Measurements from ENCODE around the gene BTBD8.
"Not testable (repeated sequence)": the region's sequence is repeated elsewhere in the genome, so short reads cannot be mapped to it uniquely, and the experiment has no call there.

The BTBD8 gene

DNA sequence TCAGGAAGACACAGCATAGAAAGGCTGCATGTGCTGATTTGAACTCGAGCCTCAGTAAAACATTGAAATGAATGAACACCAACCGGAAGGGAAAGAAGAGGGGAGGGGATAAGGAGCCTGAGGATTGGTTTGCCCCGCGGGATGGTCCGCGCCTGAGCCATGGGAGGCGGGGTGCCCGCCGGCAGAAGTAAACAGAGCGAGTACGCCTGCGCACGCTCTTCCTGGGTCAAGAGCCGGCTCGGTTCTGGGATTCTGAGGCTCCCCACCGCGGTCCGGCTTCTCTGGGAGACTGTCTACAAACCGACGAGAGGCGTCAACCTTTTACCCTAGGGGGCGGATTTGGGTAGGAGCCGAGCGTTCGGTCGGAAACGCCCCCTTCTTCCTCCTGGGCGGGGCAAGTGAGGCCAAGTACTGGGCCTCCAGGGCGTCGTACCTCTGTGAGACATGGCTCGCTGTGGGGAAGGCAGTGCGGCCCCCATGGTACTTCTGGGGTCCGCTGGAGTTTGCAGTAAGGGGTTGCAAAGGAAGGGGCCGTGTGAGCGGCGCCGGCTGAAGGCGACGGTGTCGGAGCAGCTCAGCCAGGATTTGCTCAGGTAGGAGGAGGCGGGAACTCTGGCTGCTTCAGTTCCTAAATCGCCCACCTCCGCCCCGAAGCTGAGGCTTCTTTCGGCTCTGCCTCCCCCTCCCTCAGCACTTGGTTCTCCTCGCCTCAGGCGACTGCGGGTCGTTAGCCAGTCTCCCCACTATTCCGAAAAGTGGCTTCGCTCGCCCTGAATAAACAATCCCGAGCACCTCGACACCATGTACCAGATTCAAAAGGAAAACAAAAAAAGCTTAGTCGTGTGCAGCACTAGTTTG is at the start of gene BTBD8:
TSS of gene BTBD8 (plus strand) at position 218 of the 858 bp plus-strand sequence. CDS start at position 445, 227 bp downstream.
- DNase-seq (ENCODE audit: low read depth) = peak; percentile 77

DNA sequence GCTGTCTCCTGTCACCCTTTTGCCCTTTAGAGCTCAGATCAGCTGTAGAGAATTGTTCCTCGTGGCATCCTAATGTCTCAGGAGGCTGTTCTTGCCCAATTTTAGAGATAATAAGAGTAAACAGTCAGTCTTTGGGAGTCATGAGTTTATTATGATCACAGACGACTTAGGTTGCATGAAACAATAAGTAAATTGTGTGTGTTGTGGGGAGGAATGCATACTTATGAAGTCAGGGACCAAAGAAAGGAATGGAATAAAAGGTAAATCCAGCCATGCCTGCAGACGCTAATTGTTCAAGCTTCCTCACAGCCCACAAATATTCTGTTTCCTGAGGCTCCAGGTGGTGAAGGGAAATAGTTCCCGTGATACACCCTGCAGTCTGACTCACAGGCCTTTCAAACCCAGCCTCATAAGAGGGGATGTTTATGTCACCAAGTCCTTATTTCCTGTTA is 49.5 kb upstream of the BTBD8 start:
- DNase-seq (ENCODE audit: low read depth) = no peak

GRCh38 chr1:92031281-92032110 is 48.6 kb upstream of the BTBD8 start:
- no peak for DNase-seq (ENCODE audit: low read depth)

- no peak for DNase-seq (ENCODE audit: low read depth)
Observed at GRCh38 chr1:92037400-92037799, 42.7 kb upstream of the BTBD8 start.

- DNase-seq (ENCODE audit: low read depth) = no peak
Observed at GRCh38 chr1:92038695-92039346, 41.3 kb upstream of the BTBD8 start.

DNA sequence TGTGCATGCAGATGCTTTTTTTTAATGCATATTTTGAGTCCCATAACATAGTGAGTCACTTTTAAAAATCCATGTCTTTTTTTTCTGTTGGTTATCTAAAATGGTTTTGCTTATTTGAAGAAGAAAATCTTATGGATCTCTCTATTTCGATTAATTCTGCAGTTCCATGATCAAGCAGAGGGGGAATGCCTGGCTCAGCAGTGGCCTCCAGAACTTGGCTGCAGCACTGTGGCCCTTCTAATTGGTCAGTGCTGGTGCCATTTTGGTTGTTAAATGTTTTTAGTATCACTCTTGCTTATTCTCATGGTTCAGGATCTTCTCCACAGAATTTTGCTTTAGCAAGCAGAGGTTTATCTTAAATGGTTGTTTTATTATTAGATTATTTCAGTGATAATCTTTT is 39.2 kb upstream of the BTBD8 start:
- DNase-seq (ENCODE audit: low read depth) = no peak

DNA sequence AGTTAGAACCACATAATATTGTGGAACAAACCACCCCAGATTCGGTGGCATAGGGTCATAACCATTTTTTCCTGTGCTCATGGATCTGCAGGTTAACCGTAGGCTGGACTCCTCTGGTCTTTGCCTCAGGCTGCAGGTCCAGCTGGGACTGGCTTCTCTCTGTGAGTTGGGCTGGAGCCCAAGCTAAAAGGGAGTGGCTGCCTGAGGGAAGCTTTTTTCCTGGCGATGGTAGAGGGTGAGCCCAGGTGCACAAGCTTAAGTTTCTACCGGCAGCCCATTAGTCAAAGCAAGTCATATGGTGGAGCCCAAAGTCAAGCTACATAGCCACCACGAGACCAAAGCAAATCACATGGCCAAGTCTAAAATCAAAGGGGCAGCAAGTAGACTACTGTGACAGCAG is 36.5 kb upstream of the BTBD8 start:
- no peak for DNase-seq (ENCODE audit: low read depth)

DNA sequence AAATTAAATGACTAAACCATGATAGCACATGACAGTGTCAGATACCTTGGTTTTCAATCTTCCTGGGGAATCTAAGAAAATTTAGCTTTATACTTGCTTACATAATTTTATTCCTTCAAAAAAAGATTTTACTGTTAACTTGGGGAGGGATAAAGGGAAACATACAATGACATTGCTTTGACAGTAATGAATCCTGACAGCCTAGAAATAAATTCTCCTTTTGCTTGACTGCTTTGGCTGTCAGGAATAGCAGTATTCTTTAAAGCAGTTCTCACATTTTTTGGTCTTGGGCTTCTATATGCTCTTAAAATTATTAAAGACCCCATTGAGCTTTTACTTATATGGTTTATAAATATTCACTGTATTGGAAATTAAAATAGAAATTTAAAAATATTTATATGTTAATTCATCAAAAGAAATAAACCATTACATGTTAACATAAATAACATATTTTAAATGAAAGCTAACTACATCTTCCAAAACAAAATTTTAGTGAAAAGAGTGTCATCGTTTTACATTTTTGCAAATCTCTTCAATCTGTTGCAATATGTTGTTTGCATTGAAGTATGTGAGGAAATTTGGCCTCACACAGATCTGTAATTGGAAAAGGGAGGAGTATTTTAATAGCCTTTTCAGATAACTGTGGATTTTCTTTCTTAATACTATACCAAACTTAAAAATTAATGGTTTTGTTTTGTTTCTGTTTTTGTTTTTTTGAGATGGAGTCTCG is 34.2 kb upstream of the BTBD8 start:
- DNase-seq (ENCODE audit: low read depth) = no peak

DNA sequence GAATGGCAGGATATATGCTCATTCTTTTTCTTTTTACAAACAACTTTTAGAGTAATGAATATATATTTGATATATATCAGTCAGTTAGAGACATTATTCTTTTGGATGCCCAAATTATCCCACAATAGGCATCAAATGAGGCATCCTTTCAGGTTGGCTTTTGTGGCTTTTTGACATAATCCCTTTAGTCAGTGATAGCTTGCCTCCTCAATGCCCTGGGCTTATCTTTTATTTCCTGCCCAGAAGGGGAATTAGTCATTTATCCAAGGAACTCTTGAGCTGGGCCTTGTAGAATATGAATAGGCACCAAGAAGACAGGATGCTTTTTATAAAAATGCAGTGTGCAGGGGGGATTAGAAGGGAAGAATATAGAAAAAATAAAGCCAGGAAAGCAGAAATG is 28.2 kb upstream of the BTBD8 start:
- DNase-seq (ENCODE audit: low read depth) = no peak

- no peak for DNase-seq (ENCODE audit: low read depth)
Observed at GRCh38 chr1:92065042-92065441, 15.1 kb upstream of the BTBD8 start.

GRCh38 chr1:92066321-92066720 is 13.8 kb upstream of the BTBD8 start:
- DNase-seq (ENCODE audit: low read depth) = no peak

DNA sequence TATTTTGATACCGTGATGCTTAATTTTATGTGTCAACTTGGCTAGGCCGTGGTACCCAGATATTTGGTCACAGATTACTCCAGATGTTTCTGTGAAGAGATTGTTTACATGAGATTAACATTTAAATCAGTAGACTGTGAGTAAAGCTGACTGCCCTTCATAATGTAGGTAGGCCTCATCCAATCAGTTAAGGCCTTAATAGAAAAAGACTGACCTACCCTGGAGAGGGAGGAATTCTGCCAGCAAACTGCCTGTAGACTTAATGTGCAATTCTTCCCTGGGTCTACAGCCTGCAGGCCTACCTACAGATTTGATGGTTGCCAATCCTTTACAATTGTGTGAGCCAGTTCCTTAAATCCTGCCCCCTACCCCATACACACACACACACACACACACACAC is 9.3 kb upstream of the BTBD8 start:
- DNase-seq (ENCODE audit: low read depth) = no peak

- not testable (repeated sequence) for DNase-seq (ENCODE audit: low read depth)
Observed at GRCh38 chr1:92074446-92074845, 5.7 kb upstream of the BTBD8 start.

GRCh38 chr1:92075311-92075710 is 4.8 kb upstream of the BTBD8 start, which contains the start of gene SETSIP:
Gene SETSIP (minus strand): TSS chr1:92075411. CDS start chr1:92075411, 0 bp downstream.
- no peak for DNase-seq (ENCODE audit: low read depth)

DNA sequence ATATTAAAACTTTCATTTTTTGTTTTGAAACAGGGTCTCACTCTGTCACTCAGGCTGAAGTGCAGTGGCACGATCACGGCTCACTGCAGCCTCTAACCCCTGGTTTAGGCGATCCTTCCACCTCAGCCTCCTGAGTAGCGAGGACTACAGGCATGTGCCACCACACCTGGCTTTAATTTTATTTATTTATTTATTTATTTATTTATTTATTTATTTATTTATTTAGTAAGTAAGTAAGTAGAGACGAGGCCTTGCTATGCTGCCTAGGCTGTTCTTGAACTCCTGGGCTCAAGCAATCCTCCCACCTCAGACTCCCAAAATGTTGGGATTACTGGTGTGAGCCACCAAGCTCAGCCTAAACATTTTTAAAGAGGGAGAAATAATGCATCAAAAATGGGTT is 3.8 kb upstream of the BTBD8 start:
- DNase-seq (ENCODE audit: low read depth) = no peak

GRCh38 chr1:92078077-92078476 is 2.1 kb upstream of the BTBD8 start:
- not testable (repeated sequence) for DNase-seq (ENCODE audit: low read depth)

DNA sequence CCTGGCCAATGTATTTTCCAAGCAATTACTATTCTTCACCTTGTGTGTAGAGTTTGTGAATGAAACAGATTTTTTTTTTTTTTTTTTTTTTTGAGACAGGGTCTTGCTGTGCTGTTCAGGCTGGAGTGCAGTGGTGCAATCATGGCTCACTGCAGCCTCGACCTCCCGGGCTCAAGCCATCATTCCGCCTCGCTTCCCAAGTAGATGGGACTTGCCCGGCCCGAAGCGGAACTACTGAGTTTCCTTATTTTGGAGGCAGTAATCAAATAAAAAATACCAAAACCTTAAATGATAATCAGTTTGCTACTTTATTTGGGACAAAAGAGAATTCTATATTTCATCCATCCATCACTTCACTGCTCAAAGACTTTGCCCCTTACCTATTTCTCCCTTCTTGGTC is 704 bp upstream of the BTBD8 start:
- DNase-seq (ENCODE audit: low read depth) = no peak

GRCh38 chr1:92081031-92081430 is 886 bp downstream of the BTBD8 start:
- no peak for DNase-seq (ENCODE audit: low read depth)

GRCh38 chr1:92084651-92085050 is 4.5 kb downstream of the BTBD8 start:
- DNase-seq (ENCODE audit: low read depth) = no peak

DNA sequence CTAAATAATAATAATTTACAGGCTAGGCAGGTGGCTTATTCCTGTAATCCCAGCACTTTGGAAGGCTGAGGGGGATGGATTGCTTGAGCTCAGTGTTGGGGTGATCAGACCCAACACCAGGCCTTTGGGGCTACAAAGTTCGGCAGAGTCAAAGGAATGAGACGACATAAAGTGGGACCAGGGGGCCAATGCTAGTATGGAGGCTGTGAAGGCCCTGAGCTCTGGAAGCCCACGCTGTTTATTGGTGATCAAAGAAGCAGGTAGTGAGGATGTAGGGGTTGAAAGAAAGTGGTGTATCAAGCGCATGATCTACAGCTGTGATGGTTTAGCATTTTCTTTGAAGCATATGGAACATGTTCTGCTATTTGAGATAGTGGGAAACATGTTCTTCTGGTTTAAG is 5.6 kb downstream of the BTBD8 start:
- DNase-seq (ENCODE audit: low read depth) = no peak

- DNase-seq (ENCODE audit: low read depth) = no peak
Observed at GRCh38 chr1:92087542-92087941, 7.4 kb downstream of the BTBD8 start.

- DNase-seq (ENCODE audit: low read depth) = no peak
Observed at GRCh38 chr1:92091625-92092024, 11.5 kb downstream of the BTBD8 start.
